DMS79 (cell line): ENCODE measurements around the gene BTD.

ENCODE experiments used
- DNase-seq: peaks from one replicate; lab custom pipeline; 2025; lab: John Stamatoyannopoulos, UW

Gene BTD

DNA sequence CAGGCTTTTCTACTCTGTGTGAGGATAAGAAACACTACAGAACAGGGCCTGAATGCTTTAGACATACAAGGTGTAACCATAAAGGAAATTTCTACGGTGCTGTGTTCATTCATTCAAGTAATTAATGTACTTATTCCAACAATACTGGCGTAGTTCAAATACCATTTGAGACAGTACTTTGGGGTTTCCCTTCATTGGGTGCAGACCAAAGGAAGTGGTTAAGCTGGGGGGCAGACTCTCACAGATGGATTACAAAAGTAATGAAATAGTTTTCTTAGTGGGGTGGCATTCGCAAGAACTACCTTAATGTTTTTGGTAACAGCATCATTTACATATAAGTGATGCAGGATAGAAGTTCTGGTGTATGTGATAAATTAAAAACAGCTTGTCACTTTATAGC is 65.9 kb downstream of the BTD start:
- no peak for DNase-seq

DNA sequence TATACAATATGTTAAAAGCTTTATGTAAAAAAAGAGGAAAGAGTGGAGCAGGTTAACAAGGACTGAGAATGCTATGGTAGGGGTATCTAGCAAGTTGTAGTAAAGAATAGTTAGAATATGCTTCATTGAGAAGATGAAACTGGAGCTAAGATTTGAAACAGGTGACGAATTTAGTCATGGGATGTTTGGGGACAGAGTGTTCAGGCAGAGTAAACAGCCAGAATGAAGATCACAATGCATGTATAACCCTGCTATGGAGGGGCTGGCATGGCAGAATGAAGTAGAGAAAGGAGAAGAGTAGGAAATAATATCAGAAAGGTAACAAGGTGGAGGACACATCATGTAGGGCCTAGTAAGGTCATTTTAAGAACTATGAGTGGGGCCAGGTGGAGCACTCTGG is 72.0 kb downstream of the BTD start:
- DNase-seq = no peak

- DNase-seq = no peak
Measured at GRCh38 chr3:15676259-15676658, 74.7 kb downstream of the BTD start.

GRCh38 chr3:15679306-15679705 is 77.8 kb downstream of the BTD start:
- DNase-seq = no peak

- DNase-seq = no peak
Measured at GRCh38 chr3:15681668-15682067, 80.1 kb downstream of the BTD start.

DNA sequence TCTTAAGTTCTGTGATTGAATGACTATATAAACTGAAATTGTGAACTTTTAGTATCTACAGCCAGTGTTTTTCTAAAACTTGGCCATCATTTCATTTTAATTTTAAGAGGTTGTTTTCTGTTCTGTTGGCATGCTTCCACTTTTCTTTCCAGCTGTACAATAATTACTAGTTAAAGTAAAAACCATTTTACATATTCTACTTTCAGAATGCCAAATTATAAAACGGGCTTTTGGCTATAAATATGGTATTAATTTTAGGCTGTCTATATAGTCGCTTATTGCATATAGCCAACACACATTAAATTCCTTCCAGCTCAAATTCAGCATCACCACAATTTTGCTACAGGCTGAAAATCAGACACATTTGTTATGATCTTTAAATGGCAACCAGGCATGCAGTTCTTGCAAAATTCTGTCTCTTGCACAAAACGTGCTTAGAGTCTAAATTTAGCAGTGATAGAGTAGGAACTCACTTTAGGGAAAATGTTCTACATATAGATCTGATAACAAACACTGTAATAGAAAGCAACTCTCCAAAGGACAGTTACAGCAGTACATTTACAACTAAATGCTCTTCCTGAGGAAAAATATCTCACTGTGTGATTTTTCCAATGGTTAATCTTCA is 81.1 kb downstream of the BTD start:
- DNase-seq = no peak

DNA sequence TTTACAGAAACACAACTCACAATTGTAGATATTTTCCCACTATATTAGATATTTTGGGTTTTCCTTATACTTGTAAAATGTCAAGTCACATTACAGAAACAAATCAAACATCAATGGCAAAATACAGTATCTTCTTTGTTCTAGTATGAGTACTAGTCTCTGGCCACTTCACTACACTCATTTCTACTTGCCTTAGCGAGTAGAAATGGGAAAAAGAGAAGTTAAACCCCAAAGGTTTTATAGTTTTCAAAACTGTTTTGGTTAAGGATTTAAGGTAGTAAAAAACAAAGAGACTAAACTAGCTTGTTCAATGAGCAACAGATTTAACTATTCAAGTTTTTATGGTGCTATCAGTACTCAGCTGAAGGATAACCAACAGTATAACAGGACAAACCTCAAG is 81.7 kb downstream of the BTD start:
- no peak for DNase-seq

GRCh38 chr3:15685927-15686326 is 84.4 kb downstream of the BTD start:
- no peak for DNase-seq

DNA sequence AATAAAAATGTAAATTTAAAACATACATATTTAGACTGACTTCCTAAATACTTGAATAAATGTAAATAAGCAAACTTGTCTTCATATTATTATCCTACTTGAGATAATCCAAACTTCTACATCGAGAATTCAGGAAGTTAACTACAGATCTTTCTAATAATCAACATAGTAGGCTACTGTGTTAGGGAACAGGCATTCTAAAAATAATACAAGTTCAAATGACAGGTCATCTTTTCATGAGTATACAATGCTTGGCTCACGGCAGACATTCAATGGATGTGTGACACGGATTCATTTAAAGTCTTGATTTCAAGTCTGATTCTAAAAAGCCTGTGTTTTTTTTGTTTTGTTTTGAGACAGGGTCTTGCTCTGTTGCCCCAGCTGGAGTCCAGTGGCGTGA is 88.7 kb downstream of the BTD start:
- DNase-seq = no peak

GRCh38 chr3:15690748-15691147 is 89.2 kb downstream of the BTD start:
- DNase-seq = no peak

DNA sequence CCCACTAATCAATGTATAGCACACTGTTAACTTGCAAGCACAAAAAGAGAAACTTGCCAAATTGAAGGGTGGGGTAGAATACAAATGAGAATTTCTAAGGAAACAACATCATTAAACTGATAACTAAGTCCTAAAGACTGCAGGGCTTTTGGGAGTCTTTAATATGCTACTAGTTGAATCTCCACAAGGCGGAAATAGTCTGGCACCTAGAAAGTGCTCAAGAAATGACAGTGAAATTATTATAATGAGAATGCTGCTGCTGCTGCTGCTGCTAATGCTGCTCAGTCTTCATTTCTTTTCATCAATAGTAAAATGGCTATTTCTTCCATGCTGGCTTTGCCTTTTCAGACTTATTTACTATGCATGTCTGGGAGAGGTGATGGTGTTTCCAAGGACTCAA is 91.8 kb downstream of the BTD start:
- no peak for DNase-seq

DNA sequence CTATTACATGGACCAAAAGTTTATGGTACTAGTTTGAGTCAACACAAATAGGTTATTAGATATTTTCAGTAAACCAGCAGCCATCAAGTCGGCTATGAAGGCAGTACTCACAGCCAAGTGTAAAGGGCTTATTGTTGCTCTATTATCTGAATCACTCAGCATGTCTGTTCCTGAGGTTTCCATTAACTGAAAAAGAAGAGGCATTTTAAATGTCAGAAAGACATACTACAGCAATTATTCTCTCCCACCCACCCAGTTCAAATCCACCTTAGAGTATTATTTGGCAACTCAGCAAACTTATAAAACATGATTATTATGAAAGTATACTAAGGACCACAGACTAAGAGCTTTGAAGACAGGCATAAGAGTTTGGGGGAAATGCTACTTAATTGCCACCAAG is 93.1 kb downstream of the BTD start:
- DNase-seq = no peak
